ENCODE data around the gene CLRN2. TPM values are rescaled to one million over a fixed set of nuclear protein-coding genes. Genes with fewer than 3 reads are reported as not detected.

CLRN2 gene
- total RNA-seq, 1 experiment from 2014 or later = not detected

GRCh38 chr4:17521595-17521994, 6.6 kb downstream of the CLRN2 start:
- no peaks in the 10 kb centered on the region for H3K4me1 ChIP-seq (ENCODE audit: control insufficient read depth in 1 of 2, insufficient read depth in 2 of 2, low read length in 2 of 2)
- H4K20me1 ChIP-seq (ENCODE audit: insufficient read depth) = no peaks in the 10 kb centered on the region
- no peak overlapping the region for H3K27ac ChIP-seq (ENCODE audit: low read depth, low read length)
- H3K4me2 ChIP-seq (ENCODE audit: low read length) = no peak overlapping the region
- H2AFZ ChIP-seq (ENCODE audit: low read depth, low read length, poor library complexity, severe bottlenecking) = no peak overlapping the region
- H3K36me3 ChIP-seq (ENCODE audit: control insufficient read depth in 1 of 2, insufficient read depth in 2 of 2, low read length in 2 of 2) = no peaks in the 10 kb centered on the region
- BruUV-seq (replicated peaks) = no TSS peak
- H3K79me2 ChIP-seq (ENCODE audit: insufficient read depth, low read length) = no peaks in the 10 kb centered on the region
- H3K4me3 ChIP-seq (replicated peaks in 1 of 2; ENCODE audit: low read depth in 1 of 2, low read length in 2 of 2) = no peak overlapping the region
- H3K9me3 ChIP-seq (ENCODE audit: control insufficient read depth in 1 of 2, insufficient read depth in 1 of 2, low read depth in 1 of 2, low read length in 2 of 2) = no peaks in the 10 kb centered on the region
- H3K9ac ChIP-seq (ENCODE audit: low read length) = no peak overlapping the region
- H3K27me3 ChIP-seq (ENCODE audit: insufficient read depth, low read length) = no peaks in the 10 kb centered on the region
- intact Hi-C loops (cut with micrococcal nuclease) = no loop called here
- TF ChIP-seq ZNF274 (IDR thresholded peaks at IDR 0.05; ENCODE audit: low read depth, low read length) = no peak
- TF ChIP-seq CBX3 (IDR thresholded peaks at IDR 0.05; ENCODE audit: low read depth) = no peak
- TF ChIP-seq ZBTB33 (IDR thresholded peaks at IDR 0.05; ENCODE audit: extremely low read depth, insufficient replicate concordance, low read length) = no peak
- no peak for TF ChIP-seq EZH2phosphoT487 (IDR thresholded peaks at IDR 0.05; ENCODE audit: borderline replicate concordance)
- no peak for TF ChIP-seq JUND (IDR thresholded peaks at IDR 0.05)
- TF ChIP-seq SP1 (IDR thresholded peaks at IDR 0.05; ENCODE audit: low read depth) = no peak
- TF ChIP-seq CTCF (IDR thresholded peaks at IDR 0.05 in 2 of 3, conservative IDR thresholded peaks at IDR 0.05 in 1 of 3; ENCODE audit: borderline replicate concordance in 1 of 3, insufficient read depth in 1 of 3, low read depth in 2 of 3, low read length in 2 of 3) = no peak
- no peak for TF ChIP-seq POLR2AphosphoS5 (IDR thresholded peaks at IDR 0.05; ENCODE audit: low read depth, low read length)
- no peak for TF ChIP-seq ZFX (IDR thresholded peaks at IDR 0.05)
- ChIA-PET RAD21 (ENCODE audit: low non-redundant PET in 1 of 2, low total read pairs in 2 of 2, uncharacterized antibody in 2 of 2, unreplicated experiment in 2 of 2) (no interaction called here), POLR2A (no interaction called here), CTCF (no interaction called here)
- ATAC-seq (no peak), DNase-seq (ENCODE audit: low read depth, low spot score) (no peak)
- no peaks in the 10 kb centered on the region for H3K9me2 ChIP-seq (ENCODE audit: insufficient read depth)

Measured in HCT116 (cell line).